Hepatocyte (in vitro differentiated cells): ENCODE measurements around the gene MRPL48.

ENCODE experiments used
- CTCF ChIP-seq: fragments of 200-600 bp; sonication (generic); IDR thresholded peaks from 2 replicates; pipeline ENCODE4 v1.5.1; 2016; ENCODE audit warnings: antibody characterized with exemption, mild to moderate bottlenecking; ENCODE audit not compliant: poor library complexity
- EZH2 ChIP-seq: fragments of 200-600 bp; sonication (generic); IDR thresholded peaks from 2 replicates; pipeline ENCODE4 v1.6.1; 2016; ENCODE audit warnings: antibody characterized with exemption, mild to moderate bottlenecking, borderline replicate concordance
- EZH2phosphoT487 ChIP-seq: fragments of 200-600 bp; sonication (generic); IDR thresholded peaks from one replicate; pipeline ENCODE4 v1.6.1; 2018; ENCODE audit warnings: antibody characterized with exemption, mild to moderate bottlenecking, low read depth, moderate library complexity; ENCODE audit not compliant: unreplicated experiment, severe bottlenecking

- TF ChIP-seq CTCF (no peak), EZH2phosphoT487 (no peak), EZH2 (no peak)
Measured at GRCh38 chr11:73875840-73876239, 88.2 kb downstream of the MRPL48 start.
